Neuronal stem cell (in vitro differentiated cells): ENCODE data around the gene CLMN.

ENCODE experiments used
- DNase-seq: peaks from one replicate; pipeline ENCODE4 v3.0.0-alpha.2; 2013; ENCODE audit warnings: low spot score
- H2AFZ ChIP-seq: one replicate; pipeline ENCODE4 v1.6.1; 2013; ENCODE audit warnings: mild to moderate bottlenecking, low read length, inconsistent platforms
- H2AK5ac ChIP-seq: 2 replicates; pipeline ENCODE4 v1.6.1; 2013; ENCODE audit warnings: low read depth, mild to moderate bottlenecking, inconsistent platforms, low read length, moderate library complexity, mixed read lengths
- H2BK120ac ChIP-seq: 2 replicates; pipeline ENCODE4 v1.6.1; 2013; ENCODE audit warnings: low read depth, mild to moderate bottlenecking, inconsistent platforms, low read length, moderate library complexity, mixed read lengths
- H2BK12ac ChIP-seq: one replicate; pipeline ENCODE4 v1.6.1; 2013; ENCODE audit warnings: low read length, inconsistent platforms
- H2BK15ac ChIP-seq: 2 replicates; pipeline ENCODE4 v1.6.1; 2013; ENCODE audit warnings: mild to moderate bottlenecking, low read length, inconsistent platforms, mixed read lengths
- H2BK5ac ChIP-seq: one replicate; pipeline ENCODE4 v1.6.1; 2013; ENCODE audit warnings: inconsistent platforms, mild to moderate bottlenecking, low read length, moderate library complexity
- H3K14ac ChIP-seq: one replicate; pipeline ENCODE4 v1.6.1; 2013; ENCODE audit warnings: low read length, inconsistent platforms
- H3K18ac ChIP-seq: 2 replicates; pipeline ENCODE4 v1.6.1; 2013; ENCODE audit warnings: low read length, inconsistent platforms
- H3K23ac ChIP-seq: 2 replicates; pipeline ENCODE4 v1.6.1; 2013; ENCODE audit warnings: low read depth, mild to moderate bottlenecking, mixed read lengths, low read length, inconsistent platforms; ENCODE audit not compliant: poor library complexity
- H3K27ac ChIP-seq: replicated peaks from 3 replicates; pipeline ENCODE4 v1.5.1; 2013; ENCODE audit warnings: low read length, inconsistent platforms
- H3K27me3 ChIP-seq, 3 experiments: 2 replicates each; pipeline ENCODE4 v1.6.1; 2013; ENCODE audit warnings: low read length in 3 of 3, mild to moderate bottlenecking in 2 of 3, inconsistent platforms in 1 of 3, low read depth in 1 of 3, mixed read lengths in 1 of 3, moderate library complexity in 1 of 3; ENCODE audit not compliant: control insufficient read depth in 3 of 3, insufficient read depth in 3 of 3
- H3K36me3 ChIP-seq, 2 donors: replicated peaks in 1 of 2; 2 replicates each; pipeline ENCODE4 v1.6.1; 2013; ENCODE audit warnings: low read length in 2 of 2; ENCODE audit not compliant: control insufficient read depth in 2 of 2, insufficient read depth in 2 of 2
- H3K4ac ChIP-seq: 2 replicates; pipeline ENCODE4 v1.6.1; 2013; ENCODE audit warnings: inconsistent platforms, mild to moderate bottlenecking, low read length, moderate library complexity
- H3K4me1 ChIP-seq, 2 donors: 1 replicate in 1 of 2; 2 replicates in 1 of 2; pipeline ENCODE4 v1.6.1; 2013; ENCODE audit warnings: low read length in 2 of 2, low read depth in 1 of 2; ENCODE audit not compliant: control insufficient read depth in 2 of 2, insufficient read depth in 1 of 2
- H3K4me2 ChIP-seq: one replicate; pipeline ENCODE4 v1.6.1; 2013; ENCODE audit warnings: mild to moderate bottlenecking, low read length, inconsistent platforms; ENCODE audit not compliant: insufficient read depth, poor library complexity, severe bottlenecking
- H3K4me3 ChIP-seq, 2 donors: 2 replicates each; pipeline ENCODE4 v1.5.1; 2013; ENCODE audit warnings: low read length in 2 of 2, mild to moderate bottlenecking in 2 of 2, inconsistent platforms in 1 of 2, moderate library complexity in 1 of 2
- H3K79me1 ChIP-seq: one replicate; pipeline ENCODE4 v1.6.1; 2013; ENCODE audit warnings: low read depth, mild to moderate bottlenecking, inconsistent platforms, low read length, moderate library complexity
- H3K9ac ChIP-seq: one replicate; pipeline ENCODE4 v1.6.1; 2013; ENCODE audit warnings: mild to moderate bottlenecking, low read depth, low read length, inconsistent platforms; ENCODE audit not compliant: poor library complexity
- H3K9me3 ChIP-seq, 2 donors: replicated peaks in 1 of 2; 2 replicates each; pipeline versions ENCODE3 to v1.6.1; 2013; ENCODE audit warnings: low read length in 2 of 2, mild to moderate bottlenecking in 2 of 2, inconsistent platforms in 1 of 2, low read depth in 1 of 2, mixed read lengths in 1 of 2, moderate library complexity in 1 of 2; ENCODE audit not compliant: control insufficient read depth in 2 of 2, insufficient read depth in 1 of 2
- H4K8ac ChIP-seq: one replicate; pipeline ENCODE4 v1.6.1; 2013; ENCODE audit warnings: low read depth, mild to moderate bottlenecking, inconsistent platforms, low read length, moderate library complexity
- H4K91ac ChIP-seq: one replicate; pipeline ENCODE4 v1.6.1; 2013; ENCODE audit warnings: low read length, low read depth, mild to moderate bottlenecking, inconsistent platforms; ENCODE audit not compliant: poor library complexity
- WGBS, 2 donors: extraction: QIAGEN DNeasy Blood & Tissue Kit; methylation state at CpG; one replicate each; pipeline ENCODE4 v1.1.7; 2013; ENCODE audit warnings: missing lambda C conversion rate in 2 of 2, mixed read lengths in 1 of 2; ENCODE audit not compliant: insufficient read length in 2 of 2, insufficient replicate concordance in 1 of 2; ENCODE audit errors: extremely low coverage in 2 of 2; 5-methylcytosine and 5-hydroxymethylcytosine counted together

The CLMN gene

GRCh38 chr14:95198320-95198719 lies 121.4 kb downstream of the CLMN start:
- Histone ChIP-seq H4K91ac (no peak overlapping the region), H4K8ac (no peak overlapping the region), H3K4me2 (no peak overlapping the region), H2AK5ac (no peak overlapping the region), H2BK15ac (no peak overlapping the region), H2BK12ac (no peak overlapping the region), H3K4ac (no peak overlapping the region), H3K23ac (no peak overlapping the region), H2BK5ac (no peak overlapping the region), H3K14ac (no peak overlapping the region), H2BK120ac (no peak overlapping the region), H3K4me1 (peaks cover 0 to 12% of the 10 kb centered on the region in 2 donors), H3K36me3 (peaks cover 0 to 2% of the 10 kb centered on the region in 2 donors), H3K9me3 (no peaks in the 10 kb centered on the region), H2AFZ (no peak overlapping the region), H3K18ac (peak overlapping the region; percentile 60), H3K27ac (no peak overlapping the region), H3K9ac (no peak overlapping the region), H3K4me3 (no peak overlapping the region), H3K27me3 (no peaks in the 10 kb centered on the region), H3K79me1 (no peaks in the 10 kb centered on the region)
- no peak for DNase-seq
- WGBS, 2 donors, result no CpG with 5 or more reads among the region's 9 CpGs

- no peaks in the 10 kb centered on the region for H3K79me1 ChIP-seq
Measured at GRCh38 chr14:95197551-95197950, 122.2 kb downstream of the CLMN start.

GRCh38 chr14:95196826-95197545 lies 122.7 kb downstream of the CLMN start:
- H3K4me1 ChIP-seq, result peaks cover 0 to 12% of the 10 kb centered on the region in 2 donors
- no peak for DNase-seq
- H3K27me3 ChIP-seq, result no peaks in the 10 kb centered on the region
- H3K4me3 ChIP-seq, result no peak overlapping the region
- H2BK15ac ChIP-seq, result no peak overlapping the region
- H4K8ac ChIP-seq, result no peak overlapping the region
- no peak overlapping the region for H3K4ac ChIP-seq
- no peaks in the 10 kb centered on the region for H3K9me3 ChIP-seq
- H3K4me2 ChIP-seq, result no peak overlapping the region
- no peaks in the 10 kb centered on the region for H3K79me1 ChIP-seq
- no peak overlapping the region for H2BK120ac ChIP-seq
- H2BK12ac ChIP-seq, result no peak overlapping the region
- no peak overlapping the region for H4K91ac ChIP-seq
- no peak overlapping the region for H2AK5ac ChIP-seq
- no CpG with 5 or more reads among the region's 2 CpGs for WGBS, 2 donors
- H2BK5ac ChIP-seq, result no peak overlapping the region
- H3K14ac ChIP-seq, result no peak overlapping the region
- no peak overlapping the region for H3K23ac ChIP-seq
- H3K27ac ChIP-seq, result no peak overlapping the region
- no peak overlapping the region for H2AFZ ChIP-seq
- H3K36me3 ChIP-seq, result no peaks in the 10 kb centered on the region
- H3K18ac ChIP-seq, result no peak overlapping the region
- H3K9ac ChIP-seq, result no peak overlapping the region

More at GRCh38 chr14:95197551-95197950, 122.2 kb downstream of the CLMN start:
- no peak overlapping the region for H3K23ac ChIP-seq
- H3K27ac ChIP-seq, result no peak overlapping the region
- no peak overlapping the region for H4K8ac ChIP-seq
- no CpG with 5 or more reads among the region's 8 CpGs for WGBS, 2 donors
- no peak overlapping the region for H2BK12ac ChIP-seq
- H3K18ac ChIP-seq, result no peak overlapping the region
- DNase-seq, result no peak
- H2BK15ac ChIP-seq, result no peak overlapping the region
- H3K9me3 ChIP-seq, result no peaks in the 10 kb centered on the region
- no peak overlapping the region for H3K9ac ChIP-seq
- H4K91ac ChIP-seq, result no peak overlapping the region
- no peak overlapping the region for H3K4me2 ChIP-seq
- no peak overlapping the region for H3K14ac ChIP-seq
- no peaks in the 10 kb centered on the region for H3K27me3 ChIP-seq
- H3K4me3 ChIP-seq, result no peak overlapping the region
- H2BK5ac ChIP-seq, result no peak overlapping the region
- no peak overlapping the region for H2AFZ ChIP-seq
- peaks cover 0 to 12% of the 10 kb centered on the region in 2 donors for H3K4me1 ChIP-seq
- no peak overlapping the region for H2BK120ac ChIP-seq
- H3K36me3 ChIP-seq, result no peaks in the 10 kb centered on the region
- no peak overlapping the region for H2AK5ac ChIP-seq
- H3K4ac ChIP-seq, result no peak overlapping the region

DNA sequence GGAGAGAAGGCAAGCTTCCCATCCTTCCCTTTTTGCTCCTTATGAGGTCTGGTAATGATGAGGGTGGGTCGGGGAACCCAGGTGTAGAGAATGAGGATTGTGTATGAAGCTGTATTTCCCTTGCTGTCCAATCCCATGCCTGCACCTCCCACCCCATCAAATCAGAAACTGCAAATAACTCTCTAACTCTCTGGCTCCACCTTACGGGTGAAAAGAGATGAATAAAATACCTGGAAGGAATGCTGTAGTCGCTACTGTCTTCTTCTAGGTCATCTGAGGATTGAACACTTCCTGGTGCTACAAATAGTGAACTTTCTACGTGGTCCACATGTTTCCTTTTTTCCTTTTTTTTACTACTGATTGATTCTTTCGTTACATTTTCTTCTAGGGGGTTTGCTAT lies 123.4 kb downstream of the CLMN start:
- Histone ChIP-seq H3K27ac (no peak overlapping the region), H2BK5ac (no peak overlapping the region), H2AFZ (no peak overlapping the region), H3K4ac (no peak overlapping the region), H2AK5ac (no peak overlapping the region), H3K79me1 (no peaks in the 10 kb centered on the region), H3K23ac (no peak overlapping the region), H3K9ac (no peak overlapping the region), H3K27me3 (no peaks in the 10 kb centered on the region), H4K91ac (no peak overlapping the region), H3K9me3 (no peaks in the 10 kb centered on the region), H3K4me3 (no peak overlapping the region), H2BK12ac (no peak overlapping the region), H3K18ac (no peak overlapping the region), H3K14ac (no peak overlapping the region), H3K36me3 (no peaks in the 10 kb centered on the region), H2BK15ac (no peak overlapping the region), H2BK120ac (no peak overlapping the region), H4K8ac (no peak overlapping the region), H3K4me1 (peaks cover 0 to 12% of the 10 kb centered on the region in 2 donors), H3K4me2 (no peak overlapping the region)
- WGBS, 2 donors, result no CpG with 5 or more reads among the region's 5 CpGs
- DNase-seq, result no peak
